ENCODE results near the gene PVALB. TPM values are rescaled to one million over a fixed set of nuclear protein-coding genes. Genes with fewer than 3 reads are reported as not detected.
"Not testable (repeated sequence)": the region's sequence is repeated elsewhere in the genome, so short reads cannot be mapped to it uniquely, and the experiment has no call there.

Gene PVALB
- total RNA-seq, 1 donor from 2014 or later: 2.1 TPM

DNA sequence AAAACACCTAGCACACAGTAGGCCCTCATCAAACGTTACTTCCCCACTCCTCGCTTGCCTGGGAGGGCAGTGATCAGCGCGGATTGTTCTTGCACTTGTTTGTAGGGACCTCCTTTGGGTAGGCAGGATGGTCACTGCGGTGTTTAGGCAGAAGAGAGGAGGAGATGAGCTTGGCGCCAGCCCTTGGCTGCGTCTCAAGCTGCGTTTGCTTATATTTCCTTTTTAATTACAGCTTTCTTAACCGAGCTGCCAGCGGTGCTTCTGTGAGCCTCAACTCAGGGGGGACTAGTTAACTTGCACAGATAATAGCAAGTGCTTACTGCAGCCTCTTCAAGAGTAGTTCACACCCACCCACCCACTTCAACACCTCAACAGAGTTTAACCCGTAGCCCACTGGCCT lies 56.0 kb downstream of the PVALB start:
- H3K9me3 ChIP-seq (ENCODE audit: control insufficient read depth in 3 of 3, low read length in 3 of 3): no peaks in the 10 kb centered on the region
- no peaks in the 10 kb centered on the region for H3K4me1 ChIP-seq (ENCODE audit: control insufficient read depth in 3 of 3, insufficient read depth in 3 of 3, low read length in 3 of 3)
- no peak overlapping the region for H3K4me3 ChIP-seq (ENCODE audit: low read length in 3 of 3)
- peaks cover 7 to 16% (median 7%) of the 10 kb centered on the region in 3 donors for H3K36me3 ChIP-seq (ENCODE audit: control insufficient read depth in 3 of 3, insufficient read depth in 3 of 3, low read length in 3 of 3)
- peaks cover 4 to 8% (median 8%) of the 10 kb centered on the region in 3 donors for H3K27me3 ChIP-seq (ENCODE audit: control insufficient read depth in 3 of 3, insufficient read depth in 3 of 3, low read length in 3 of 3)
- H3K9ac ChIP-seq (ENCODE audit: low read depth in 1 of 3, low read length in 3 of 3): no peak overlapping the region
- no peak overlapping the region for H3K27ac ChIP-seq (ENCODE audit: low read depth, low read length)

GRCh38 chr22:36759481-36760159 lies 57.2 kb downstream of the PVALB start:
- Histone ChIP-seq H3K9ac (ENCODE audit: low read depth in 1 of 3, low read length in 3 of 3) (no peak overlapping the region), H3K9me3 (ENCODE audit: control insufficient read depth in 3 of 3, low read length in 3 of 3) (no peaks in the 10 kb centered on the region), H3K4me1 (ENCODE audit: control insufficient read depth in 3 of 3, insufficient read depth in 3 of 3, low read length in 3 of 3) (no peaks in the 10 kb centered on the region), H3K4me3 (ENCODE audit: low read length in 3 of 3) (no peak overlapping the region), H3K36me3 (ENCODE audit: control insufficient read depth in 3 of 3, insufficient read depth in 3 of 3, low read length in 3 of 3) (peaks cover 0 to 13% (median 4%) of the 10 kb centered on the region in 3 donors), H3K27ac (ENCODE audit: low read depth, low read length) (no peak overlapping the region), H3K27me3 (ENCODE audit: control insufficient read depth in 3 of 3, insufficient read depth in 3 of 3, low read length in 3 of 3) (peaks cover 15 to 16% (median 16%) of the 10 kb centered on the region in 3 donors)

DNA sequence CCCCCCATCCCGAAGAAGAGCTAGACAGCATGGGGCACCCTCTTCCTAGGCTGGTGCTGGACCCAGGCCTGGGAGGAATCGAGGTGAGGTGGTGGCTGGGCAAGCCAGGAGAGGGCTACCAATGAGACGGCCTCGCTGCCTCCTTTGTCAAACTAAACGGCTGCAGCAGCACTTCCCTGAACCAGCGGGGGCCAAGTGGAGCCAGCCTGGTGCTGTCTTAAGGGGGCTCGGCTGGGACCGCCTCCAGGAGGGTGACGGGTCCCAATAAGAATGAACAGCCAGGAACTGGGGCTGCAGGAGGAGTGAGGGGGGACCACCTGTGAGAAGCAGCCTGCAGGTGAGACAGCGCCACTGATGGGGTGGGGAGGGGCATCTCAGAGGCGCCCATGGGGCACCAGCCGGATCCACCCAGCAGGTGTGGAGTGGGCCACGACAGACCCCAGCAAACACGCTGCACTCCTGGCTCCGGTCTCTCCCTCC lies 58.0 kb downstream of the PVALB start:
- Histone ChIP-seq H3K27ac (ENCODE audit: low read depth, low read length) (no peak overlapping the region), H3K27me3 (ENCODE audit: control insufficient read depth in 3 of 3, insufficient read depth in 3 of 3, low read length in 3 of 3) (peaks cover 20 to 23% (median 22%) of the 10 kb centered on the region in 3 donors), H3K9me3 (ENCODE audit: control insufficient read depth in 3 of 3, low read length in 3 of 3) (no peaks in the 10 kb centered on the region), H3K4me3 (ENCODE audit: low read length in 3 of 3) (no peak overlapping the region), H3K4me1 (ENCODE audit: control insufficient read depth in 3 of 3, insufficient read depth in 3 of 3, low read length in 3 of 3) (no peaks in the 10 kb centered on the region), H3K9ac (ENCODE audit: low read depth in 1 of 3, low read length in 3 of 3) (no peak overlapping the region), H3K36me3 (ENCODE audit: control insufficient read depth in 3 of 3, insufficient read depth in 3 of 3, low read length in 3 of 3) (peaks cover 0 to 12% (median 4%) of the 10 kb centered on the region in 3 donors)

DNA sequence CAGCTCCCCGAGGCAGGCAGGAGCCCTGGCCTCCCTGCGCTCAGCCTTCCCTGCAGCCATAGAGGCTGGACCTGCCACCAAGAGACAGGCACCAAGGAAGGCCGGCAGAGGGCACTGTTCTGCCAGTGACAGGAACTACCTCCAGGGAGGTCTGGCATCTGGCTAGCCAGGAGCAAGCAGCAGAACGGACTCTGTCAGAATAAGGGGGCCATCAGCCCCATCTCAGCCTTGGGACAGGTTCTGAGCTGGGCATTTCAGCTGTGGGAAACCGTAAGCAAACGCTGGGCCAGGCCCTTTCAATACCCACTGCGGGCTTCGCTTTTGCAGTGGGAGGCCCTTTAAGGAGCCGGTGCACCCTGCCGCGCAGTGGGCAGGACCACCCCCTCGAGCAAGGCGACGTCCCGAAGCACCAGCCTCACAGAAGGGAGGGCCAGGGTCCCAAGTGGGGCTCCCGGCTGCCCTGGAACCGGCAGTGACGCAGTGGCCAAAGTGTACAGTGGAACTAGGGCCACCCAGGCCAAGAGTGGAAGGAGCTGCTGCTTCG lies 59.1 kb downstream of the PVALB start:
- Histone ChIP-seq H3K27ac (ENCODE audit: low read depth, low read length) (no peak overlapping the region), H3K9me3 (ENCODE audit: control insufficient read depth in 3 of 3, low read length in 3 of 3) (no peaks in the 10 kb centered on the region), H3K36me3 (ENCODE audit: control insufficient read depth in 3 of 3, insufficient read depth in 3 of 3, low read length in 3 of 3) (peaks cover 0 to 8% (median 0%) of the 10 kb centered on the region in 3 donors), H3K4me1 (ENCODE audit: control insufficient read depth in 3 of 3, insufficient read depth in 3 of 3, low read length in 3 of 3) (no peaks in the 10 kb centered on the region), H3K9ac (ENCODE audit: low read depth in 1 of 3, low read length in 3 of 3) (no peak overlapping the region), H3K4me3 (ENCODE audit: low read length in 3 of 3) (no peak overlapping the region), H3K27me3 (ENCODE audit: control insufficient read depth in 3 of 3, insufficient read depth in 3 of 3, low read length in 3 of 3) (peaks cover 22 to 34% (median 31%) of the 10 kb centered on the region in 3 donors)

DNA sequence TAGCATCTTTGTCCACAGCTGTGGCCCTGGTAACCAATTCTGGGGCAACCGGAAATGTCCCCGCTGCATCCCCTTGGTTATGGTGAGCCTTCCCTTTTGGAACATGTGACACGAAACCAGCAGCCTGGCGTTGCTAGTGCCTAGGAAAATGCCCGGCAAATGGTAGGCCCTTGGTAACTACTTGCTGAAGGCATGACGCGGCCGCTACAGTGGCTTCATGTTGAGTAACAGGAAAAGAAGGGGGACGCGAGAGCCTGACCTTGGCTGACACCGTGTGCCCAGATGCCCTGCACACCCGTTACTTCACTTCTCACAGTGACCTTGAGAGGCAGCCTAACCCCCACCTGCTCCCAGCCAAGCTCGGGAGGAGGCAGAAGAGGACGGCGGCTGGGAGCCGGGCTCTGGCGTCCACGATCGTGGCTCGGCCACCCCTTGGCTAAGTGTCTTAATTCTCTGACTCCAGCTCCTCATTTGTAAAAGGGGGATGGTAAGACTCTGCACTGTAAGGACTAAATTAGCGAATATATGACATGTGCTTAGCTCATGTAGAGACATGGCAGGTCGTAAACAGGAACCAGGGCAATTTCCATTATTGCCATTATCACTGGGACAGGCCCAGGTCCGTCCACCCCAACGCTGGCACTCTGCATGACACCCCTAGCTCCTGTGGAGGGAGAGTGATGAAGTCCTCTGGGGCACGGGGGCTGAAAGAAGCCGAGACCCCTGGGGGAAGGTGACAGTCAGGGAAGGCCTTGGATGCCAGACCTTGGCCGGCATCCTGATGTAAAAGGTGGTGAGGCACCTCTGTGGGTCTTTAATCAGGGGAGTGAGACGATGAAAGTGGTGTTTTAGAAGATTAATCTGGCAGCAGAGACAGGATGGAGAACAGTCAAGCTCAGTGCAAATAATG lies 59.8 kb downstream of the PVALB start:
- no peak overlapping the region for H3K9ac ChIP-seq (ENCODE audit: low read depth in 1 of 3, low read length in 3 of 3)
- no peaks in the 10 kb centered on the region for H3K9me3 ChIP-seq (ENCODE audit: control insufficient read depth in 3 of 3, low read length in 3 of 3)
- H3K36me3 ChIP-seq (ENCODE audit: control insufficient read depth in 3 of 3, insufficient read depth in 3 of 3, low read length in 3 of 3): peaks cover 0 to 8% (median 0%) of the 10 kb centered on the region in 3 donors
- no peak overlapping the region for H3K27ac ChIP-seq (ENCODE audit: low read depth, low read length)
- no peaks in the 10 kb centered on the region for H3K4me1 ChIP-seq (ENCODE audit: control insufficient read depth in 3 of 3, insufficient read depth in 3 of 3, low read length in 3 of 3)
- no peak overlapping the region for H3K4me3 ChIP-seq (ENCODE audit: low read length in 3 of 3)
- peaks cover 26 to 39% (median 36%) of the 10 kb centered on the region in 3 donors for H3K27me3 ChIP-seq (ENCODE audit: control insufficient read depth in 3 of 3, insufficient read depth in 3 of 3, low read length in 3 of 3)

GRCh38 chr22:36756031-36756430 lies 60.8 kb downstream of the PVALB start:
- no peak overlapping the region for H3K4me3 ChIP-seq (ENCODE audit: low read length in 3 of 3)
- no peaks in the 10 kb centered on the region for H3K4me1 ChIP-seq (ENCODE audit: control insufficient read depth in 3 of 3, insufficient read depth in 3 of 3, low read length in 3 of 3)
- H3K36me3 ChIP-seq (ENCODE audit: control insufficient read depth in 3 of 3, insufficient read depth in 3 of 3, low read length in 3 of 3): peaks cover 0 to 4% (median 0%) of the 10 kb centered on the region in 3 donors
- H3K9ac ChIP-seq (ENCODE audit: low read depth in 1 of 3, low read length in 3 of 3): no peak overlapping the region
- H3K9me3 ChIP-seq (ENCODE audit: control insufficient read depth in 3 of 3, low read length in 3 of 3): no peaks in the 10 kb centered on the region
- H3K27me3 ChIP-seq (ENCODE audit: control insufficient read depth in 3 of 3, insufficient read depth in 3 of 3, low read length in 3 of 3): peaks cover 26 to 39% (median 36%) of the 10 kb centered on the region in 3 donors
- H3K27ac ChIP-seq (ENCODE audit: low read depth, low read length): no peak overlapping the region

DNA sequence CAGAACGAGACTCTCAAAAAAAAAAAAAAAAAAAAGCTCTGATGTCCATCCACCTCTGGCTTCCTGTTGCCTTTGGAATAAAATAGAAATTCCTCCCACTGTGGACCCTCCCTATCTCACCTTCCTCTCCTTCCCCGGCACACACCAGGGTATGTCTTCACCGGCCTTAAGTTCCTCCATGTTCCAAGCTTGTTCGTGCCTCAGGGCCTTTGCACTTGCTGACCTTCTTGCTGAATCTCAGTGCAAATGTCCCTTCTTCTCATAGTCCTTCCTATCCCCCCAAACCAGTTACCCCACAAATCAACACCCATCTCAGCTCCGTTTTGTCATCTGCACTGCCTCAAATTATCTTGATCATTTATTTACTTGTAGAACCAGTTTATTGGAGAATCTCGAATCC lies 61.5 kb downstream of the PVALB start:
- Histone ChIP-seq H3K4me1 (ENCODE audit: control insufficient read depth in 3 of 3, insufficient read depth in 3 of 3, low read length in 3 of 3) (no peaks in the 10 kb centered on the region), H3K9me3 (ENCODE audit: control insufficient read depth in 3 of 3, low read length in 3 of 3) (no peaks in the 10 kb centered on the region), H3K4me3 (ENCODE audit: low read length in 3 of 3) (no peak overlapping the region), H3K27ac (ENCODE audit: low read depth, low read length) (no peak overlapping the region), H3K36me3 (ENCODE audit: control insufficient read depth in 3 of 3, insufficient read depth in 3 of 3, low read length in 3 of 3) (no peaks in the 10 kb centered on the region), H3K9ac (ENCODE audit: low read depth in 1 of 3, low read length in 3 of 3) (no peak overlapping the region), H3K27me3 (ENCODE audit: control insufficient read depth in 3 of 3, insufficient read depth in 3 of 3, low read length in 3 of 3) (peaks cover 26 to 39% (median 36%) of the 10 kb centered on the region in 3 donors)

- H3K27ac ChIP-seq (ENCODE audit: low read depth, low read length); H3K4me3 ChIP-seq (ENCODE audit: low read length in 3 of 3); H3K36me3 ChIP-seq (ENCODE audit: control insufficient read depth in 3 of 3, insufficient read depth in 3 of 3, low read length in 3 of 3); H3K9me3 ChIP-seq (ENCODE audit: control insufficient read depth in 3 of 3, low read length in 3 of 3); H3K4me1 ChIP-seq (ENCODE audit: control insufficient read depth in 3 of 3, insufficient read depth in 3 of 3, low read length in 3 of 3); H3K9ac ChIP-seq (ENCODE audit: low read depth in 1 of 3, low read length in 3 of 3): not testable (repeated sequence)
- H3K27me3 ChIP-seq (ENCODE audit: control insufficient read depth in 3 of 3, insufficient read depth in 3 of 3, low read length in 3 of 3): peaks cover 29 to 39% (median 36%) of the 10 kb centered on the region in 3 donors
Observed at GRCh38 chr22:36754881-36755280, 62.0 kb downstream of the PVALB start.

DNA sequence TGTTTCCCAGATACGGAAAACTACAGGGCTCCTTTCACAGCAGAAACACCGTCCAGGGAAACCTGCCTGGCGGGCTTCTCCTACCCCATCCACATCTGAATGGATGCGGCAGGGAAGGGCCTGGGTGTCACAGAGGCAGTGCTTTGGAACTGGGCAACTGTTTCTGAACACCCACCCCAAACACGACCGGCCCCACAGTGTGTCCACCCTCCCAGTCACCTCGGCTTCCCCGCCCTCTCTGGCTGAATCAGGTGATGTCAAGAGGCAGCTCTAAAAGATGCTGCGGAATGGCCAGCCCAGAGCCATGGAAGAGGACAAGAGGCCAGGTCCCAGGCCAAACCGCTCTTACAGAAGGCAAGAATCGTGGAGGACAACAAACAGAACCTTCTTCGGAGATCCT lies 62.9 kb downstream of the PVALB start:
- no peak overlapping the region for H3K27ac ChIP-seq (ENCODE audit: low read depth, low read length)
- no peak overlapping the region for H3K4me3 ChIP-seq (ENCODE audit: low read length in 3 of 3)

More for the DNA sequence above, 62.9 kb downstream of the PVALB start:
- Histone ChIP-seq H3K9ac (ENCODE audit: low read depth in 1 of 3, low read length in 3 of 3) (no peak overlapping the region), H3K9me3 (ENCODE audit: control insufficient read depth in 3 of 3, low read length in 3 of 3) (no peaks in the 10 kb centered on the region), H3K4me1 (ENCODE audit: control insufficient read depth in 3 of 3, insufficient read depth in 3 of 3, low read length in 3 of 3) (no peaks in the 10 kb centered on the region), H3K27me3 (ENCODE audit: control insufficient read depth in 3 of 3, insufficient read depth in 3 of 3, low read length in 3 of 3) (peaks cover 31 to 39% (median 36%) of the 10 kb centered on the region in 3 donors), H3K36me3 (ENCODE audit: control insufficient read depth in 3 of 3, insufficient read depth in 3 of 3, low read length in 3 of 3) (no peaks in the 10 kb centered on the region)
